GM12878 (cell line): ENCODE data around the gene ZYG11A. TPM values are rescaled to one million over a fixed set of nuclear protein-coding genes. Genes with fewer than 3 reads are reported as not detected.

ENCODE experiments used
- ATAC-seq: fragments of 200-7000 bp; cut with Tn5 transposase; 3 replicates; pipeline ENCODE4 v1.9.1; 2020; ENCODE audit warnings: mild to moderate bottlenecking, moderate library complexity
- BruUV-seq: library from RNA; stranded (reverse); fragments of 400-500 nt; replicated peaks from 2 replicates; lab custom pipeline; 2021; lab: Mats Ljungman, UMichigan
- CTCF ChIA-PET: fragments of 300-600 bp; sonication (Branson Sonifier 250); formaldehyde crosslinking; extraction: SDS; loops from one replicate; lab custom pipeline; 2021; ENCODE audit warnings: inconsistent platforms; lab: Yijun Ruan, JAX
- POLR2A ChIA-PET: fragments of 350-600 bp; formaldehyde crosslinking; extraction: SDS; loops from one replicate; lab custom pipeline; 2021; ENCODE audit warnings: inconsistent platforms; lab: Charles Lee
- RAD21 ChIA-PET: fragments of 300-600 bp; sonication (Branson Sonifier 250); formaldehyde crosslinking; loops from one replicate; lab custom pipeline; 2023; ENCODE audit warnings: antibody characterized with exemption; ENCODE audit not compliant: unreplicated experiment; lab: Charles Lee
- SMC1A ChIA-PET: fragments of 300-600 bp; sonication (Branson Sonifier 250); formaldehyde crosslinking; loops from one replicate; lab custom pipeline; 2023; ENCODE audit not compliant: unreplicated experiment, uncharacterized antibody; lab: Charles Lee
- DNase-seq: peaks from one replicate; pipeline ENCODE4 v3.0.0-alpha.2; 2011; ENCODE audit warnings: low read depth, low spot score
- FAIRE-seq: peaks from 3 replicates; lab custom pipeline; 2011; peaks lifted over from hg19 to GRCh38; lab: Jason Lieb, UNC
- H2AFZ ChIP-seq: 2 replicates; pipeline ENCODE4 v1.6.0; 2011; ENCODE audit warnings: low read depth, low read length, control low read depth; ENCODE audit not compliant: control insufficient read depth
- H3K27ac ChIP-seq: 2 replicates; pipeline ENCODE4 v1.5.1; 2011; ENCODE audit warnings: control low read depth; ENCODE audit not compliant: control insufficient read depth, insufficient read depth
- H3K27me3 ChIP-seq, 2 experiments: replicated peaks in 1 of 2; 2 replicates each; pipeline versions ENCODE4 v1.6.0 to v1.6.1; 2011; ENCODE audit warnings: low read length in 1 of 2; ENCODE audit not compliant: control insufficient read depth in 2 of 2, insufficient read depth in 2 of 2
- H3K36me3 ChIP-seq, 2 experiments: 2 replicates each; pipeline ENCODE4 v1.5.1; 2011; ENCODE audit warnings: low read length in 1 of 2; ENCODE audit not compliant: control insufficient read depth in 2 of 2, insufficient read depth in 2 of 2
- H3K4me1 ChIP-seq: 2 replicates; pipeline ENCODE4 v1.6.1; 2011; ENCODE audit warnings: mild to moderate bottlenecking, low read length, moderate library complexity, mixed read lengths; ENCODE audit not compliant: control insufficient read depth, insufficient read depth
- H3K4me2 ChIP-seq: 2 replicates; pipeline ENCODE4 v1.6.0; 2011; ENCODE audit warnings: control low read depth; ENCODE audit not compliant: control insufficient read depth, insufficient read depth
- H3K4me3 ChIP-seq: fragments of 200-600 bp; sonication (generic); 2 replicates; pipeline ENCODE4 v1.5.1; 2016
- H3K79me2 ChIP-seq: 2 replicates; pipeline ENCODE4 v1.6.0; 2011; ENCODE audit warnings: low read length; ENCODE audit not compliant: control insufficient read depth, insufficient read depth
- H3K9ac ChIP-seq: 2 replicates; pipeline ENCODE4 v1.8.0; 2011; ENCODE audit warnings: low read length, control low read depth, mixed read lengths; ENCODE audit not compliant: control insufficient read depth, insufficient read depth
- H3K9me3 ChIP-seq: replicated peaks from 3 replicates; pipeline ENCODE4 v1.5.1; 2011; ENCODE audit warnings: mild to moderate bottlenecking, low read length; ENCODE audit not compliant: control insufficient read depth, insufficient read depth
- H4K20me1 ChIP-seq: 2 replicates; pipeline ENCODE4 v1.6.0; 2011; ENCODE audit not compliant: control insufficient read depth, insufficient read depth
- BCL11A ChIP-seq: IDR thresholded peaks from 2 replicates; pipeline ENCODE4 v1.6.1; 2011; ENCODE audit warnings: low read depth, low read length
- DPF2 ChIP-seq: fragments of 450-650 bp; IDR thresholded peaks from 2 replicates; pipeline ENCODE4 v1.6.1; 2017; ENCODE audit warnings: mild to moderate bottlenecking
- GABPA ChIP-seq: IDR thresholded peaks from 2 replicates; pipeline ENCODE4 v1.6.1; 2014; ENCODE audit warnings: antibody characterized with exemption, low read depth, mild to moderate bottlenecking, inconsistent platforms
- GATAD2B ChIP-seq: fragments of 450-650 bp; conservative IDR thresholded peaks from 2 replicates; pipeline ENCODE4 v1.6.1; 2017; ENCODE audit warnings: low read depth, mild to moderate bottlenecking, moderate library complexity
- NBN ChIP-seq: fragments of 450-650 bp; IDR thresholded peaks from 2 replicates; pipeline ENCODE4 v1.6.1; 2016
- NFYB ChIP-seq: IDR thresholded peaks from 2 replicates; pipeline ENCODE4 v1.6.1; 2011; ENCODE audit warnings: low read depth, mild to moderate bottlenecking, low read length, improper control_type of control experiment, moderate library complexity; ENCODE audit not compliant: insufficient read depth
- PML ChIP-seq: IDR thresholded peaks from 2 replicates; pipeline ENCODE4 v1.6.1; 2012; ENCODE audit warnings: low read length, inconsistent platforms
- SMARCA5 ChIP-seq: fragments of 450-650 bp; IDR thresholded peaks from 2 replicates; pipeline ENCODE4 v1.6.1; 2017; ENCODE audit warnings: mild to moderate bottlenecking
- SREBF1 ChIP-seq: IDR thresholded peaks from 2 replicates; pipeline ENCODE4 v1.6.1; 2012; ENCODE audit warnings: mild to moderate bottlenecking, low read length
- STAT3 ChIP-seq: IDR thresholded peaks from 2 replicates; pipeline ENCODE4 v1.6.1; 2011; ENCODE audit warnings: low read depth, low read length, improper control_type of control experiment
- YY1 ChIP-seq: IDR thresholded peaks from 2 replicates; pipeline ENCODE4 v1.6.1; 2011; ENCODE audit warnings: low read depth, mild to moderate bottlenecking, low read length
- WGBS: methylation state at CpG from one replicate; pipeline ENCODE4 v1.1.6; 2016; ENCODE audit warnings: low lambda C conversion rate; ENCODE audit not compliant: insufficient replicate concordance, insufficient coverage; ENCODE audit errors: missing lambda C conversion rate; 5-methylcytosine and 5-hydroxymethylcytosine counted together
- in situ Hi-C: fragments of 300-500 bp; cut with MboI; formaldehyde crosslinking; loops from 9 replicates; pipeline ENCODE4 v1.14.3; 2018; ENCODE audit warnings: mixed read lengths
- intact Hi-C: fragments of 100-400 bp; cut with micrococcal nuclease; formaldehyde crosslinking; loops from one replicate; pipeline ENCODE4 v1.14.2; 2022; ENCODE audit not compliant: unreplicated experiment
- polyA plus RNA-seq, 11 experiments: library from polyadenylated mRNA; depleted of rRNA in 4 of 11; unstranded in 6 of 11; stranded (reverse) in 5 of 11; fragments of >200 nt; fragmentation: Nextera tagmentation in 4 of 11; fragmentation: Illumina TruSeq in 1 of 11; extraction: Ambion mirVana in 4 of 11; extraction: Trizol in 1 of 11; gene quantifications; 1 replicate in 1 of 11; 2 replicates in 10 of 11; pipeline versions ENCODE4 v1.2.1 to v1.2.3, GENCODE V29; 2011 to 2016; ENCODE audit warnings: inconsistent platforms in 2 of 11, missing spikeins in 2 of 11, low read depth in 1 of 11
- total RNA-seq, 4 experiments: library from RNA; depleted of rRNA in 3 of 4; stranded (reverse); fragments of >200 nt in 3 of 4; fragmentation: Illumina TruSeq in 1 of 4; extraction: Trizol in 1 of 4; gene quantifications; 2 replicates each; pipeline versions ENCODE4 v1.2.1 to v1.2.3, GENCODE V29; 2013 to 2021
- TF ChIP-seq, protein P1 (sequence below): fragments of 450-650 bp; IDR thresholded peaks from 2 replicates; pipeline ENCODE4 v1.6.1; 2016; ENCODE audit warnings: mild to moderate bottlenecking
- TF ChIP-seq, protein P2 (sequence below): fragments of 450-650 bp; IDR thresholded peaks from 2 replicates; pipeline ENCODE4 v1.6.1; 2017; ENCODE audit warnings: mild to moderate bottlenecking, moderate library complexity
- TF ChIP-seq, protein P3 (sequence below): fragments of 450-650 bp; IDR thresholded peaks from 2 replicates; pipeline ENCODE4 v1.6.1; 2017; ENCODE audit warnings: low read depth, mild to moderate bottlenecking, moderate library complexity
- TF ChIP-seq, protein P4 (sequence below): fragments of 450-650 bp; IDR thresholded peaks from 2 replicates; pipeline ENCODE4 v1.6.1; 2018; ENCODE audit warnings: mild to moderate bottlenecking, low read depth, moderate library complexity; ENCODE audit not compliant: partially characterized antibody

The ZYG11A gene
- total and polyA plus RNA-seq, 10 of the 15 experiments (the other 5 are each of a cell fraction or from before 2014, with no cell fraction given), result 0.22 to 6.4 (median 0.68) TPM

DNA sequence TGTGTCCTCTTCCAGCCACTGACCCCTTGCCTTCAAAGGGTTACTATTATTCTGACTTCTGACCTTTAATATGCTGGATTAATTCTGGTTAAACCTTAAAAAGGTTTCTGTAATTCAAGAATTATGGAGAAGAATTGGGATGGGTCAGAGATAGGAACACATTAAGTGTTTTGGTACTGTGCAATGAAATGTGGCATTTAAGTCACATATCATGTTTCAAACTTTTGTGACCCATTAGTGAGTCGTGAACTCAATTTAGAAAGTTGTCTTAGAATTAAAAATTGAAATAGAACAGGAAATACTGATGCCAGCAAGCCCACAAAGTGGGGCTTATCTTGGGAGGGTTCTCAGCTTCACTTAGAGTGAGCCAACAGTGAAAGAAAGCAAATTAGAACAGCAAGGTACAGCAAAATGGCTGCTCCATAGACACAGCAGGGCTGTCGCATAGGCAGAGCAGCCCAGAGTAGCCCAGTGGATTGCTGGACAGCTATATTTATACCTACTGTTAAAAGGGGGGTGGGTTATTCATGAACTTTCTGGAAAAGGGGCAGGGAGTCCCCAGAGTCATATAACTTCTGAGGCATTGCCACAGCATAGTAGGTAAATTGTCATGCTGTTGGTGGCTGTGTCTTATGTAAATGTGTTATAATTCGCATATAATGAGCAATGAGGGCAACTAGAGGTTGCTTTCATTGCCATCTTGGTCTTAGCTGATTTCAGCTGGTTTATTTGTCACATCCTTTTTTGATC lies 95.0 kb downstream of the ZYG11A start (continued):
- no peak for TF ChIP-seq SMARCA5
- TF ChIP-seq BCL11A, result no peak
- TF ChIP-seq DPF2, result no peak
- TF ChIP-seq PML, result no peak
- no peak for TF ChIP-seq YY1
- no peak for TF ChIP-seq SREBF1
- no peak for TF ChIP-seq STAT3
- TF ChIP-seq GATAD2B, result no peak

DNA sequence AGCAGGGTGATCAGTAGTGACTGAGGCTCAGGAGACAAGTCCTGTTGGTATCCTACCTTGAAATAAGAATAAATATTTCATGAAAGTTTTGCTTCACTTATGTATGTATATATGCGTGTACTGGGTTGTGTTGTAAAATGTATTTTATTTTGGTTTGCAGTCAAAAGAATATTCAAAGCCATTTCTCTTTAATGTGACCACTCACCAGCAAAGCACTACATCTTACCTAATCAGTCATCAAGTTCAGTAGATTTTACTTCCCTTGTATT lies 95.6 kb downstream of the ZYG11A start:
- SMC1A ChIA-PET, result no interaction called here
- CTCF ChIA-PET, result no interaction called here
- DNase-seq, result no peak
- TF ChIP-seq NBN, result no peak
- TF ChIP-seq, protein P1, sequence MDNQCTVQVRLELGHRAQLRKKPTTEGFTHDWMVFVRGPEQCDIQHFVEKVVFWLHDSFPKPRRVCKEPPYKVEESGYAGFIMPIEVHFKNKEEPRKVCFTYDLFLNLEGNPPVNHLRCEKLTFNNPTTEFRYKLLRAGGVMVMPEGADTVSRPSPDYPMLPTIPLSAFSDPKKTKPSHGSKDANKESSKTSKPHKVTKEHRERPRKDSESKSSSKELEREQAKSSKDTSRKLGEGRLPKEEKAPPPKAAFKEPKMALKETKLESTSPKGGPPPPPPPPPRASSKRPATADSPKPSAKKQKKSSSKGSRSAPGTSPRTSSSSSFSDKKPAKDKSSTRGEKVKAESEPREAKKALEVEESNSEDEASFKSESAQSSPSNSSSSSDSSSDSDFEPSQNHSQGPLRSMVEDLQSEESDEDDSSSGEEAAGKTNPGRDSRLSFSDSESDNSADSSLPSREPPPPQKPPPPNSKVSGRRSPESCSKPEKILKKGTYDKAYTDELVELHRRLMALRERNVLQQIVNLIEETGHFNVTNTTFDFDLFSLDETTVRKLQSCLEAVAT, result no peak
- TF ChIP-seq, protein P2, sequence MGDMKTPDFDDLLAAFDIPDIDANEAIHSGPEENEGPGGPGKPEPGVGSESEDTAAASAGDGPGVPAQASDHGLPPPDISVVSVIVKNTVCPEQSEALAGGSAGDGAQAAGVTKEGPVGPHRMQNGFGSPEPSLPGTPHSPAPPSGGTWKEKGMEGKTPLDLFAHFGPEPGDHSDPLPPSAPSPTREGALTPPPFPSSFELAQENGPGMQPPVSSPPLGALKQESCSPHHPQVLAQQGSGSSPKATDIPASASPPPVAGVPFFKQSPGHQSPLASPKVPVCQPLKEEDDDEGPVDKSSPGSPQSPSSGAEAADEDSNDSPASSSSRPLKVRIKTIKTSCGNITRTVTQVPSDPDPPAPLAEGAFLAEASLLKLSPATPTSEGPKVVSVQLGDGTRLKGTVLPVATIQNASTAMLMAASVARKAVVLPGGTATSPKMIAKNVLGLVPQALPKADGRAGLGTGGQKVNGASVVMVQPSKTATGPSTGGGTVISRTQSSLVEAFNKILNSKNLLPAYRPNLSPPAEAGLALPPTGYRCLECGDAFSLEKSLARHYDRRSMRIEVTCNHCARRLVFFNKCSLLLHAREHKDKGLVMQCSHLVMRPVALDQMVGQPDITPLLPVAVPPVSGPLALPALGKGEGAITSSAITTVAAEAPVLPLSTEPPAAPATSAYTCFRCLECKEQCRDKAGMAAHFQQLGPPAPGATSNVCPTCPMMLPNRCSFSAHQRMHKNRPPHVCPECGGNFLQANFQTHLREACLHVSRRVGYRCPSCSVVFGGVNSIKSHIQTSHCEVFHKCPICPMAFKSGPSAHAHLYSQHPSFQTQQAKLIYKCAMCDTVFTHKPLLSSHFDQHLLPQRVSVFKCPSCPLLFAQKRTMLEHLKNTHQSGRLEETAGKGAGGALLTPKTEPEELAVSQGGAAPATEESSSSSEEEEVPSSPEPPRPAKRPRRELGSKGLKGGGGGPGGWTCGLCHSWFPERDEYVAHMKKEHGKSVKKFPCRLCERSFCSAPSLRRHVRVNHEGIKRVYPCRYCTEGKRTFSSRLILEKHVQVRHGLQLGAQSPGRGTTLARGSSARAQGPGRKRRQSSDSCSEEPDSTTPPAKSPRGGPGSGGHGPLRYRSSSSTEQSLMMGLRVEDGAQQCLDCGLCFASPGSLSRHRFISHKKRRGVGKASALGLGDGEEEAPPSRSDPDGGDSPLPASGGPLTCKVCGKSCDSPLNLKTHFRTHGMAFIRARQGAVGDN, result no peak
- TF ChIP-seq GABPA, result no peak
- no peak for TF ChIP-seq NFYB
- TF ChIP-seq, protein P3, sequence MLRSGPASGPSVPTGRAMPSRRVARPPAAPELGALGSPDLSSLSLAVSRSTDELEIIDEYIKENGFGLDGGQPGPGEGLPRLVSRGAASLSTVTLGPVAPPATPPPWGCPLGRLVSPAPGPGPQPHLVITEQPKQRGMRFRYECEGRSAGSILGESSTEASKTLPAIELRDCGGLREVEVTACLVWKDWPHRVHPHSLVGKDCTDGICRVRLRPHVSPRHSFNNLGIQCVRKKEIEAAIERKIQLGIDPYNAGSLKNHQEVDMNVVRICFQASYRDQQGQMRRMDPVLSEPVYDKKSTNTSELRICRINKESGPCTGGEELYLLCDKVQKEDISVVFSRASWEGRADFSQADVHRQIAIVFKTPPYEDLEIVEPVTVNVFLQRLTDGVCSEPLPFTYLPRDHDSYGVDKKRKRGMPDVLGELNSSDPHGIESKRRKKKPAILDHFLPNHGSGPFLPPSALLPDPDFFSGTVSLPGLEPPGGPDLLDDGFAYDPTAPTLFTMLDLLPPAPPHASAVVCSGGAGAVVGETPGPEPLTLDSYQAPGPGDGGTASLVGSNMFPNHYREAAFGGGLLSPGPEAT, result no peak
- TF ChIP-seq, protein P4, sequence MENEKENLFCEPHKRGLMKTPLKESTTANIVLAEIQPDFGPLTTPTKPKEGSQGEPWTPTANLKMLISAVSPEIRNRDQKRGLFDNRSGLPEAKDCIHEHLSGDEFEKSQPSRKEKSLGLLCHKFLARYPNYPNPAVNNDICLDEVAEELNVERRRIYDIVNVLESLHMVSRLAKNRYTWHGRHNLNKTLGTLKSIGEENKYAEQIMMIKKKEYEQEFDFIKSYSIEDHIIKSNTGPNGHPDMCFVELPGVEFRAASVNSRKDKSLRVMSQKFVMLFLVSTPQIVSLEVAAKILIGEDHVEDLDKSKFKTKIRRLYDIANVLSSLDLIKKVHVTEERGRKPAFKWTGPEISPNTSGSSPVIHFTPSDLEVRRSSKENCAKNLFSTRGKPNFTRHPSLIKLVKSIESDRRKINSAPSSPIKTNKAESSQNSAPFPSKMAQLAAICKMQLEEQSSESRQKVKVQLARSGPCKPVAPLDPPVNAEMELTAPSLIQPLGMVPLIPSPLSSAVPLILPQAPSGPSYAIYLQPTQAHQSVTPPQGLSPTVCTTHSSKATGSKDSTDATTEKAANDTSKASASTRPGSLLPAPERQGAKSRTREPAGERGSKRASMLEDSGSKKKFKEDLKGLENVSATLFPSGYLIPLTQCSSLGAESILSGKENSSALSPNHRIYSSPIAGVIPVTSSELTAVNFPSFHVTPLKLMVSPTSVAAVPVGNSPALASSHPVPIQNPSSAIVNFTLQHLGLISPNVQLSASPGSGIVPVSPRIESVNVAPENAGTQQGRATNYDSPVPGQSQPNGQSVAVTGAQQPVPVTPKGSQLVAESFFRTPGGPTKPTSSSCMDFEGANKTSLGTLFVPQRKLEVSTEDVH, result no peak

More for the DNA sequence above, 95.6 kb downstream of the ZYG11A start:
- H3K27me3 ChIP-seq, result no peaks in the 10 kb centered on the region; a peak in 1 of 4 replicates
- no peak overlapping the region for H3K4me3 ChIP-seq
- no peaks in the 10 kb centered on the region for H4K20me1 ChIP-seq
- H3K36me3 ChIP-seq, result no peaks in the 10 kb centered on the region
- POLR2A ChIA-PET, result no interaction called here
- 100% methylated on average over 1 of the region's 1 CpG for WGBS
- RAD21 ChIA-PET, result no interaction called here
- no peaks in the 10 kb centered on the region for H3K4me1 ChIP-seq
- no peak overlapping the region; the same call in 1 of the 2 replicates for H2AFZ ChIP-seq
- ATAC-seq, result no peak
- H3K9me3 ChIP-seq, result no peaks in the 10 kb centered on the region
- in situ Hi-C loops, result no loop called here
- no peak overlapping the region for H3K9ac ChIP-seq
- H3K79me2 ChIP-seq, result no peaks in the 10 kb centered on the region
- intact Hi-C loops, result no loop called here
- no peak overlapping the region for H3K4me2 ChIP-seq
- H3K27ac ChIP-seq, result no peak overlapping the region
- no peak for FAIRE-seq
- no TSS peak for BruUV-seq
